Mammary microvascular endothelial cell (primary cell): ENCODE measurements around the gene GSG1. TPM values are rescaled to one million over a fixed set of nuclear protein-coding genes. Genes with fewer than 3 reads are reported as not detected.

ENCODE experiments used
- total RNA-seq: library from RNA; depleted of rRNA; stranded (reverse); fragments of >200 nt; gene quantifications from 2 replicates; pipeline ENCODE4 v1.2.3, GENCODE V29; 2015

Gene GSG1
- total RNA-seq: not detected in 2 replicates

DNA sequence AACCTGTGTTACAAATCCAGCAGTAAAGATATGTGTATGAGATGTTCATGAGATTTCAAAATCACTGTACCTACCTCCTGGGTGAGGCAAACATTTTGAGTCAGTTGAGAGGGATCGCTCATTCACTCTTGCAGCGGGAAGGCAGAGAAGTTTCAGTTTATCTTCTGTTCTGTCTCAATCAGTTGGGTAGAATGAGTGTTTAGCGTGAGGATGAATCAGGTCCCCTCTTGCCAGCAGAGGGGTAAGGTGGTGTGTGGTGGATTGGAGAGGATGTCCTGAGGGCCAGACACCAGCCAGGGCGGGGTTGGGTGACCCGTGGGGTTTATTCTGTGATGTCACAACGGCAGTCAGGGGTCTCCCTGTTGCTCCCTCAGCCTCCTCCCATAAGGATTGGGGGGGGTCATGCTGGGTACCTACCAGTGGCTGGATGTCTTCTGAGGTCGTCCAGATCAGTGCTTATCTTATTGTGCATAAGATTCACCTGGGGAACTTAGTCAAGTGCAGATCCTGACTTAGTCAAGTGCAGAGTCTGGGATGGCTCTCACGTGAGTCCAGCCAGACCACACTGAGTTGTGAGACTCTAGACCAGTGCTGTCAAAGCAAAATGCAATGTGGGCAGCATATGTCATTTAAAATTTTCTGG is at the start of gene GSG1:
Gene GSG1, minus strand, starts transcription at position 277 of the 643 bp plus-strand sequence. Its CDS starts 155 bp downstream, at position 122.

DNA sequence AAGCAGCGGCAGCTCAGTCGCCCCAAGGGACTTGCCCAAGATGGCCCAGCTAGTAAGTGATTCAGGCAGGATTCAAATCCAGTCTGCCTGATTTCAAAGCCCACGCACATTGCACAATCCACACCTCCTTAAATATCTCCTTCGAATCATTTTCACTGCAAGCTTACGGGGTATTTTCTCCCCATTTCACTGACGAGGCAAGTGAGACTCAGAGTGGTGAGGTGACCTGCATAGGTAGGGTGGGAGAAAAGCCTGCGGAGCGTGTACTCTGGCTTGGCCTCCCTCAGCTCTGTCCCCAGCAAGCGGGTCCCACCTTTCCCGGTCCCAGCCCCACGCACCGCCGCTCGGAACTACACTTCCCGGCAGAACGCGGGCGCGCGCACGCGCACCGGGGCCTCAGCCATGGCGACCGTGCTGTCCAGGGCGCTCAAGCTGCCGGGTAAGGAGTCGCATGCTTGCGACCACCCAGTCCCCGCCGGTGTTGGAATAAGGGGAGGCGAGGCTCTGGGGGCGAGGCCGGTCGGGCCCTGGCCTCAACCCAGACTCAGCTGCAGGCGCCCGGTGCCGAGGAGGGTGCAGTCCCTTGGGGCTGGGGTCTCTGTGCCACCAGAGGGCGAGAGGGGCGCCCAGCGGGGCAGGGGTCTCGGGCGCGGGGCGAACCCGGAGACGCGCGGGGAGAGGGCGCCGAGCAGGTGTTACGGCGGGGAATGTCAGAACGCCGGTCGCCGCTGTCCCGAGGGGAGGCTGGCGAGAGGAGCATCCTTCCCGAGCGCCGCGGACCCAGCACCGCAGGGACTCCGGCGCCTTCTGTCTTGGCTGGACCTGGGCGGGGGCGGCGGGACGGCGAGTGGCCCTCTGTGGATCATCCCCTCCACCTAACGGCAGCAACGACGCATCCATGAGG is 59.2 kb downstream of the GSG1 start, which contains the start of gene FAM234B:
Gene FAM234B, plus strand, starts transcription at position 380 of the 904 bp plus-strand sequence. Its CDS starts 23 bp downstream, at position 403.

Other genes with a start within 250 kb of the GSG1 start
- gene GPRC5A, start 212.1 kb downstream of the GSG1 start, total RNA-seq: 50.8 and 57.3 TPM in 2 replicates
- gene GPRC5D, start 151.5 kb downstream of the GSG1 start, total RNA-seq: not detected in 2 replicates
- 24.2 and 31.5 TPM in 2 replicates for gene HEBP1, start 103.4 kb downstream of the GSG1 start, total RNA-seq
- 3.9 and 4.7 TPM in 2 replicates for gene FAM234B, start 59.3 kb downstream of the GSG1 start, total RNA-seq
- gene EMP1, start 93.1 kb upstream of the GSG1 start, total RNA-seq: 1,447 and 1,601 TPM in 2 replicates